GM12874 (cell line): Measurements from ENCODE around the gene PGBD4.

Source experiments
- CTCF ChIP-seq: IDR thresholded peaks from 2 replicates; pipeline ENCODE4 v1.5.1; 2011; ENCODE audit warnings: low read depth, mild to moderate bottlenecking, control low read depth, low read length, moderate library complexity; ENCODE audit not compliant: insufficient read depth

Gene PGBD4

GRCh38 chr15:34114739-34115138, 12.9 kb downstream of the PGBD4 start:
- no peak for TF ChIP-seq CTCF

- no peak for TF ChIP-seq CTCF
These were observed 14.7 kb downstream of the PGBD4 start for GRCh38 chr15:34116620-34117019.

GRCh38 chr15:34119291-34119690, 17.4 kb downstream of the PGBD4 start:
- no peak for TF ChIP-seq CTCF

- no peak for TF ChIP-seq CTCF
These were observed 20.9 kb downstream of the PGBD4 start for GRCh38 chr15:34122771-34123183.

- no peak for TF ChIP-seq CTCF
These were observed 22.8 kb downstream of the PGBD4 start for GRCh38 chr15:34124651-34125050.

GRCh38 chr15:34125945-34126344, 24.1 kb downstream of the PGBD4 start:
- no peak for TF ChIP-seq CTCF

- no peak for TF ChIP-seq CTCF
These were observed 24.6 kb downstream of the PGBD4 start for GRCh38 chr15:34126522-34126921.

- TF ChIP-seq CTCF, result no peak
These were observed 27.0 kb downstream of the PGBD4 start for GRCh38 chr15:34128898-34129297.
